HL-60 (cell line): ENCODE measurements around the gene LARP1.

Source experiments
- DNase-seq, 2 experiments: peaks; one replicate each; pipeline ENCODE4 v3.0.0-alpha.2; 2010 to 2020; ENCODE audit warnings: low read depth in 1 of 2, low spot score in 1 of 2
- H3K27ac ChIP-seq: fragments of 250-450 bp; sonication (Bioruptor Pico); replicated peaks from 2 replicates; pipeline ENCODE4 v1.5.1; 2020; ENCODE audit warnings: mild to moderate bottlenecking, moderate library complexity
- H3K27me3 ChIP-seq: fragments of 250-450 bp; sonication (Bioruptor Pico); 2 replicates; pipeline ENCODE4 v1.5.1; 2021; ENCODE audit warnings: mild to moderate bottlenecking, moderate library complexity; ENCODE audit not compliant: insufficient read depth, poor library complexity, severe bottlenecking
- H3K4me3 ChIP-seq: replicated peaks from 2 replicates; pipeline ENCODE4 v1.5.1; 2011; ENCODE audit warnings: mild to moderate bottlenecking, control low read depth, low read length; ENCODE audit not compliant: insufficient read depth
- CTCF ChIP-seq: IDR thresholded peaks from one replicate; pipeline ENCODE4 v1.5.1; 2011; ENCODE audit warnings: low read length, control low read depth, inconsistent platforms; ENCODE audit not compliant: insufficient read depth
- GABPA ChIP-seq: IDR thresholded peaks from 2 replicates; pipeline ENCODE4 v1.6.1; 2012; ENCODE audit warnings: low read depth
- POLR2AphosphoS5 ChIP-seq: IDR thresholded peaks from 2 replicates; pipeline ENCODE4 v1.6.1; 2012; ENCODE audit warnings: low read depth
- REST ChIP-seq: IDR thresholded peaks from 2 replicates; pipeline ENCODE4 v1.6.1; 2012; ENCODE audit warnings: low read depth; ENCODE audit not compliant: insufficient replicate concordance
- SPI1 ChIP-seq: IDR thresholded peaks from 2 replicates; pipeline ENCODE4 v1.6.1; 2012; ENCODE audit warnings: low read depth, mild to moderate bottlenecking, borderline replicate concordance

LARP1 gene

GRCh38 chr5:154783774-154784460 lies 28.7 kb downstream of the LARP1 start:
- no peak overlapping the region for H3K27ac ChIP-seq
- H3K4me3 ChIP-seq: no peak overlapping the region
- DNase-seq: no peak
- no peak for TF ChIP-seq CTCF
- H3K27me3 ChIP-seq: no peaks in the 10 kb centered on the region

GRCh38 chr5:154784856-154785255 lies 29.7 kb downstream of the LARP1 start:
- H3K27ac ChIP-seq: no peak overlapping the region
- TF ChIP-seq GABPA: no peak
- TF ChIP-seq SPI1: no peak
- TF ChIP-seq POLR2AphosphoS5: no peak
- TF ChIP-seq REST: no peak
- TF ChIP-seq CTCF: no peak

GRCh38 chr5:154786414-154786813 lies 31.2 kb downstream of the LARP1 start:
- Histone ChIP-seq H3K27me3 (no peaks in the 10 kb centered on the region), H3K4me3 (no peak overlapping the region), H3K27ac (no peak overlapping the region)
- no peak for DNase-seq
- TF ChIP-seq GABPA: no peak
- TF ChIP-seq REST: no peak
- TF ChIP-seq POLR2AphosphoS5: no peak
- no peak for TF ChIP-seq SPI1
- TF ChIP-seq CTCF: no peak

More at GRCh38 chr5:154784856-154785255, 29.7 kb downstream of the LARP1 start:
- no peak overlapping the region for H3K4me3 ChIP-seq
- no peaks in the 10 kb centered on the region for H3K27me3 ChIP-seq
- DNase-seq: no peak

- TF ChIP-seq SPI1 (no peak), POLR2AphosphoS5 (no peak)
- DNase-seq: no peak
- Histone ChIP-seq H3K4me3 (no peak overlapping the region), H3K27ac (no peak overlapping the region), H3K27me3 (no peaks in the 10 kb centered on the region)
These were observed 33.0 kb downstream of the LARP1 start for GRCh38 chr5:154788212-154788611.
